Raji (cell line): Measurements from ENCODE around the gene MYZAP.

Experiments
- POLR2A ChIP-seq: IDR thresholded peaks from 2 replicates; pipeline ENCODE4 v1.6.1; 2011; ENCODE audit warnings: low read depth, low read length, control low read depth; ENCODE audit not compliant: insufficient read depth

The MYZAP gene

DNA sequence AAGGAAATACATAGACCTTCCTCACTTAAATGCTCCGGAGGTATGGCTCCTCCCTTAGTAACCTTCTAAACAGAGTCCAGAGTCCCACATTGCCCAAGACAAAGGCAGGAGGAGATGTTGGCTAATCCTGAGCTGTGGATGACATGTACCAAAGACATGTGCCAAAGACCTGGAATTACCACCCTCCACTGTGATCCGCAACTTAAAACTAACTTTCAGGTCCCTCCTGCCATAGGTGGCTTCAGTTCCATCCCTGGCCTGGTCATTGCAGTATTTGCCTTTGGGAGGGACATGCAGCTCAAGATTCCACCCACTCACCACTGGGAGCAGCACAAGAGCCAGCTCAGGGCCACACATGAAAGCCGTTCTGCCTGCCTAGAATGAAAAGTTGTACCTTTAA is 28.0 kb downstream of the MYZAP start:
- no peak for TF ChIP-seq POLR2A

DNA sequence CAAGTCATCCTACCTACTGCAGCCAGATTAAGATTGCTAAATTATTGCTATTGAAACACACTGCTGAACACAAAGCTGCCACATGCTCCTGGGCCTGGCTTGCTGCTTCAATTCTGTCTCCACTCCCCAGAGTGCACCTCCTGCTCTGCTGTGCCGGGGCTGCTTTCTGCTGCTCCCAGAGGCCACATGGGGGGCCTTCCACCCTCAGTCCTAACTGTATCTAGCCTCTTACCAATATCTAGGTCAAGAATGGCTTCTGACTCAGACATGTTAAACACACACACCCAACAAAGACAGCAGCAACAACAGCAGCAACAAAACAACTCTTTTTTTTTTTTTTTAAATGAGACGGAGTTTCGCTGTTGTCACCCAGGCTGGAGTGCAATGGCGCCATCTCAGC is 33.0 kb downstream of the MYZAP start:
- TF ChIP-seq POLR2A, result no peak

DNA sequence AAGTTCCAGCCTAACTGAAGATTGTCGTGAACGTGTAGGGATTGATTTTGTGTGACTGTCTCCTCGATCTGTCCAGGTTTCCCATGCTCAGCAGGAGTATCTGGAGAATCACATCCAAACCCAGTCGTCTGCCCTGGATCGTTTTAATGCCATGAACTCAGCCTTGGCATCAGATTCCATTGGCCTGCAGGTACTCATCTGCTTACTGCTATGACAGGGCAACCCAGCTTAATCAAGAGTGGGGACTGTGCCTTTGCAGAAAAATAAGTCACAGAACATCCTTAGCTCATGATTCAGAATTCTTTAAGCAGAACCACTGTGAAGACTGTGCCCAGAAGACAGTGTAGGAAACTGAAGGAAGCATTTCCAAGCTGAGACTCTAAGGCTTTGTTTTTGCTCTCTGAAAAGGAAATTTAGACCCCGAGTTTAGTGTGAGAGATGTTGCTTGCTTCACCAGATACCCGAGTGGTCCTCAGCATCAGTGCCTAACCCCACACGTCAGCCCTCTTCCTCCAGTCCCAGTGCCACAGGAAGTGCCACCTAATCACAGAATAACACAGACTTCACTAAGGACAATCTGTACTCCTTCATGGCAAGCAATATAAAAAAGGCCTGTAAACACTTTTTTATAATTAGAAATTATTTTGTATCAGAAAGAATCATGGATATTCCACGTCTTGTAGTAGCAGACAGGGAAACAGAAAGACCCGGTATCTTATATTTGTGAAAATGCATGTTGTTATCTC is 34.2 kb downstream of the MYZAP start:
- TF ChIP-seq POLR2A, result no peak

DNA sequence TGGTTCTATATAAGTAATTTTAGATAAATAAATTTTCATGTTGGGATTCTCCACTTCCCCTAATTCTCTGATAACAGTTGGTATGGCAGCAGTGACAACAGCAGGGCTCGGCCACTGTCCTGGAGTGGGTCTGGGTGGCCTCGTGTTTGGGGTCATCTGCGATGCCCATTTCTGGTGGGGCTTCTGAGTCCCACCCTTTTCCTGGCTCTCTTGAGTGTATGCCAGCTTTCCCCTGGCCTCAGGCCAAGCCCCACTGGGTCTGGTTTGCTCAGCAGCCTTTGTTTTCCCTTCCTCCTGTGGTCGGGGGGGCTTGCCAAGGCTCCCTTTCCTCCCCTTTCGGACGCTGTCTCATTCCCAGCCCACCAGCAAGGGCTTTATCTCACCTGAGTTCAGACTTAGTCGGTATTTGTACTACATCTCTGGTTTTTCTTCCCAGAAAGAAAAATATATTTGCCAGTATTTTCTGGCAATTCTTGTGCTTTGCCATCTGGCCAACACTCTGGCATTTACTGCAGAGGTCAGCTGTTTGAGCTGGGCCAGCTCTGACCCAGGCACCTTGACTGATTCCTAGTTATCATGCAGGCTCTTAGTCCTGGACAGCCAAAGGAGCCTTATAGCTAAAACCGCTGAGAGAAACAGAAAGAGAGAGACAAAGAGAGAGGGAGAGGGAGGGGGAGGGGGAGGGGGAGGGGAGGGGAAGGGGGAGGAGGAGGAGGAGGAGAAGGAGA is 35.2 kb downstream of the MYZAP start:
- TF ChIP-seq POLR2A, result no peak

DNA sequence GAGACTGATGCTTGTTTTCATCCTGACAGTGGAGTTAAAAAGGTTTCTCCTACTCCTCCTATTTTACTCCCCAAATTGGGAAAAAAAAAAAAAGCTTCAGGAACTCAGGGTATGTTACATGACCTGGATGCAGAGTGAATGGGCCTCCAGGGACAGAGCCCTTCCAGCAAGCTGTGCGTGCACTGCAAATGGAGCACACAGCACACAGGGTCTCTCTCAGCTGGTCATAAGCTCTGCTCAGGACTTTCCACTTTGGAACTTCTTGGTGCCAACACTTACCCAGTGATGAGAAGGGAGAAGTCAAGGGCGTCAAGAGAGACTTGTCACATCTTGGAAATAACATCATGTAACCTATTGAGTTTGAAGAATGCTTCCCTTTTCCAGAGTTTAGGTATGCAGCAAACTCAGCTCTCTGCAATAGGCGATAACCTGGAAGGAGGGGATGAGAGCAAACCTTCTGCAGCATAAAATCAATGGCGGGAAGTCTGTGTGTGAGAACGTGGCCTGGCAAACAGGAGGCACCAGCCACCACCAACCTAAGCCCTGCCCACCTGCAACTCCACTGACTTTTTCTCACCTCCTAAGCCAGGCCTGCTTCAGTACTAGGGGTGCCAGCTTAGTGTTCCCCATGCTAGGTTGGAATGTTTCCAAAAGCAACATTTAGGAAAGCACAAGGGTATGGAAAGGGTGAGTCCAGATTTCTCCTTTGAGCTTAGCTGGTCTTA is 39.8 kb downstream of the MYZAP start:
- no peak for TF ChIP-seq POLR2A

DNA sequence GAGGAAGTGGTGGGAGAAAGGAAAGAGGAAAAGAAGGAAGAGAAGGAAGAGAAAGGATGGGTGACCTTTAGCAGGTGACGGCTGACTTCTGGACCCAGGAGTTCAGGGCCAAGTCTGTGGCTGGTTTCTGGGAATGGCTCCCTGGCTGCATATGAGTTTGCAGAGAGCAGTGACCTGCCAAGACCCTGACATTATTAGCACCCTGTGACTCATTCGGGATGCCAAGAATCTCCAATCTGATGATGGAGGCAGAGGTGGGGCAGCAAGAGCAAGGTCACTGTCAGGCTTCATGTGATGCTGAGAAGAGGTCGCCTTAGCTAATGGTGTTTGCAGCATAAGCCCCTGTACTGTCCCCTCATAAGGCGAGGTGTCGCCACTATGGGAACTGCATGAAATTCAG is 42.6 kb downstream of the MYZAP start:
- no peak for TF ChIP-seq POLR2A

DNA sequence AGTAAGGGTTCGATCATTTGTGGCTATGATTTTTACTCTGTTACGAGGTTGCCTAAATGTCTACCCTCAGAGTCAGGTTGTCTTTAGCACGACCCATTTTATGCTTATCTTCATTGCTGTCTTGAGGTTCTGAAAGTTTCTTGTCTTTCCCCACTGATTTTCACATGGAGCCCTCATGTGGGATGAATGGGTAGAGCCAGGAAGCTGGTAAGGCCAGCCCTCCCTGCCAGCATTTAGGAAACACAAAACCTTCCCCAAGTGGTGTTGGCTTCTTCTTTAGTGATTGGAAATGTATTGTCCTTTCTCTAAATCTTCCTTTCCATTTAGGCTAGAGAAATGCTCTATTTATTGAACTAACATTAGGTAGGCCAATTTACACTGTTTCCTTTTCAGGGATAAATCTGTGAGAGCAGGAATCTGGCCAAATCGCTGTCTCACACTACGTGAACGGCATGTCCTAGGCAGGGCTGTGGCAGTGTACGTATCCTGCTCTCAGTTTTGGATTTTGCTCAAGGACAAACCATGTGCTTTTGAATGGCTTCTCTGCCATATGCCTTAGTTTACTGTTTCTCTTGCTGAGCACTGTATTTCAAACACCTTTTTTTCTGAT is 43.7 kb downstream of the MYZAP start:
- no peak for TF ChIP-seq POLR2A

DNA sequence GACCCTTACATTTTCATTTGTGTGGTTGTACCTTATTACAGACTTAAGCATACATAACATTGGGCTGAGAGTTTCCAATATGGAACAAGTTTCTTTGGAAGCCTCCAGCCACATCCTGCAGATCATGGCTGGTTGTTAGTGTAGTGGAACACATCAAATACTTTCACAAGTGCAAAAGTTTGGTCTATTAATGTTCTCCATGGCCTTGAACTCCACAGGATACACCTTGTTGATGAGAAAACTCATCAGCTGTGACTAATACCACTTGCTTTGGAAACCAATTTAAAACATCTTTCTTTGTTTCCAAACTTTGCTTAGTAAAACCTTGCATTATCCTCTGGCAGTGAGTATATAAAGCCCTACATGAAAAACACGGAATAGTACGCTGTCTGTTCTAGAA is 46.1 kb downstream of the MYZAP start:
- no peak for TF ChIP-seq POLR2A

DNA sequence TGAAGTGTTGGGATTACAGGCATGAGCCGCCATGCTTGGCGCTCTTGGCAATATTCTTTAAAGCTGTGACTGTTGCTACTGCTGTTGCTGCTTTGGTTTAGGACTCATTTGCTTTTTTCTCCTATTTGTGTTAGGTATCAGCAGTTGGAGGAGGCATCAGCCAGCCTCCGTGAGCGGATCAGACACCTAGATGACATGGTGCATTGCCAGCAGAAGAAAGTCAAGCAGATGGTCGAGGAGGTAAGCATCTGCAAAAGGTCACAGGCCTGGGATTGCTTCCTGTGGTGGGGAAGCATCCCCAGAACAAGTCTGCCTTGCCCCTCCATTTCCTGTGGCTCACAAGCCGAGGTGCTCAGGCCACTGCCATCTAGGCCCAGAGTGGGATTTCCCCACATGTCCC is 47.6 kb downstream of the MYZAP start:
- TF ChIP-seq POLR2A, result no peak

DNA sequence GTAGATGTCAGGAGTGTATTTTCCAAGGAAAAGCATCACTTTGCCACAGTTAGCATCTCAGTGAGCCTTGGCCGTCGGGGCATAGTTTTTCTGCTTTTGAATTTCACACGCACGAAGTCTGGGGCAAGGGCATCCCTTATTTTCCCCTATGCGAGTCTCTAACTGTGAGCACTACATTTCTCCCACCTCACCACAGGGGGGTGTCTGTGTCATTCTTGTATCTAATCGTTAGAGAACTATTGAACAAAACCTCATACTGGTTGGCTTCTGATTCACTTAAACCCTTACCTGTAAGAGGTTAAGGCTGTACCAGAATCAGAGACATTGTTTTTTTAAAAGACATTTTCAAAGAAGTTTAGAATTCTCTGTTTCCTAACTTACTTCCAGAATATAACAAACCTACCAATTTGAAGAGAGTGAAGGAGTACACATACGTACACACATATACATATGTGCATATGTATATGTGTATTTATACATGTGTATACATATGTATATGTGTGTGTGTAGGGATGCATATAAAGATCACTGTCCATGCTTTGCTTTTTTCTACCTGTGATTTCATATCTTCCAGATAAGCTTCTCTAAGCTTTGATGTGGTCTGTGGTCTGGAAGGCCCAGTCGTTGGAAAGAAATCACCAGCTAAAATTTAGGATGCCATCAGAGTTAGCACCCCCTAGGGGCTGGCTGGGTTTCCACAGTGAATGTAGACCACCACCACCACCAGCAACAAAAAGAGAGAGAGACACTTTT is 49.4 kb downstream of the MYZAP start:
- TF ChIP-seq POLR2A, result no peak

DNA sequence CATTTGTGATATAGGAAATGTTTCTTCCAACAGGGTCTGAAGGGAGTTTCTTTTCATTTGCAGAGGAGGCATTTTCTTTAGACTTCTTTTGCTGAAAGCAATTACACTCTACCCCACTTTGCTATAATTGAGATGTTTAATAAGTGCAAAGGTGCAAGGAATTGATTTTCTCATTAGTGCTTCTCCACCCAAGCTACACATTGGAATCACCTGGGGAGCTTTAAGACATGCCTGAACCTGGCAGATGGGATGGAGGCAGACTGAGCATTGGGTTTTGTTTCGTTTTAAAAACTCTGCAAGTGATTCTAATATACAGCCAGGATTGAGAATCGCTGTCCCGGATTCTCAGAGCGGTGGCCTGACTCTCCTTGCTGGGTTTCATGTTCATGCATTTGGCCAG is 52.1 kb downstream of the MYZAP start:
- TF ChIP-seq POLR2A, result no peak

DNA sequence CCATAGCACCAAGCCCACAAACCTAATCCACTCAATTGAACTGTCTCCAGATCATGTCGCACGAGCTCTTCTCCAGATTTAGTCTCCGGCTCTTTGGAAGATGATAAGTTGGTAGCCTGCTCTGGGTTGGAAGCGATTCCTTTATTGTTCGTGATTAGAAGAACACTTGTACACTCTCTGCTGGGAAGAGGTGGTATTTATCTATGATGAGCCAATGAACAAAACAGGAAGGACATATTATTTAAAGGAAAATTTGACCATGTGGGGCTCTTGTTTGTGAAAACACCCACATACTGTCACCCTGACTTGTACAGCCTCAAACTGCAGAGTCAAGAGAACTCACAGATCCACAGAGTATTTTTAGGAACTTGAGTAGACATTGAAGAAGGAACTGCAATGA is 54.4 kb downstream of the MYZAP start:
- TF ChIP-seq POLR2A, result no peak

DNA sequence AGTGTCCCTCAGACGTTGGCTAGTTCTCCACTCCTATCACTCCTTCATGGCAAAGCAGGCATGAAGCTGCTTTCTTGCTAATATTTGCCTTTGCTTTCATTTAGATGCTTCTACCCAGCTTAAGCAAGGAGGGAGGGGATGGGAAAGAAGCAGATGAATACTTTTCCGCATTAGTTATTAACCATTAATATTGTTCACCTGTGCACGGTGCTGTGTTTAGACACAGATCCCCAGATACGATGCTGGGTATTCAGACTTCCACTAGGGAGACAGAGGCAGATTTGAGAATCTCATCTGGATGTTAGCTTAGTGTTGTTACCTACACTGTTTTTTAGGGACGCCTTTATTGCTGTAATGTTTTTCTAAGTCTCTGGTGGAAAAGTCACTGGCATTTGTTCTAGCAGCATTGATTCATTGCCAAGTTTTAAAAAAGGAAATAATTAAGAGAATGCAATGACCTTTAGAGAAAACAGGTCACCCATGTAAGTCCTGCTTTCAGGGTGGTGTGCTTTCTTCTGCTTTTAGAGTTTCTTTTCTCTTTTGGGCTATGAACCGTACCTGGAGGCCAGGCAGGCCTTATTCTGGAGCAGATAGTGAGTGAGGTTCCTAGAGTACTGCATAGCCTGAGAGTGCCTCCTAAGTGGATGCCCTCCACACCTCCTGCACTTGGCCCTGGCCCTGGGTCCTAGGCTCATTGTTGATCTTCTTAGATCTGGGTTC is 55.5 kb downstream of the MYZAP start:
- no peak for TF ChIP-seq POLR2A

DNA sequence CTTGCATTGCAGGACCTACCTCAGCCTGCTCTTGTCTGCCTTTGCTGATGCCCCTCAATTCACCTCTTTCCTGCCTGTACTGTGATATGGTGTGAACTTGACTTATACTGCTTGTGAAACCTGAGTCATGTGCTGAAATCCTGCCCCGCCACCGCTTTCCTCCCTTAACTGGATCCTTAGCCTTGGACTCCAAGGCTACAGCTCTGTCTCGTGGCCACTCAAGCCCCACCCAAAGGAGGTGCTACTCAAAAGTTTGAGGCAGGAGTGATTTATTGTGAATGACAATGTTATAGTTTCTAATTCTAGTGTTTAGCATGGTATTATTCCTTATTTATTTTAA is 56.1 kb downstream of the MYZAP start:
- no peak for TF ChIP-seq POLR2A

DNA sequence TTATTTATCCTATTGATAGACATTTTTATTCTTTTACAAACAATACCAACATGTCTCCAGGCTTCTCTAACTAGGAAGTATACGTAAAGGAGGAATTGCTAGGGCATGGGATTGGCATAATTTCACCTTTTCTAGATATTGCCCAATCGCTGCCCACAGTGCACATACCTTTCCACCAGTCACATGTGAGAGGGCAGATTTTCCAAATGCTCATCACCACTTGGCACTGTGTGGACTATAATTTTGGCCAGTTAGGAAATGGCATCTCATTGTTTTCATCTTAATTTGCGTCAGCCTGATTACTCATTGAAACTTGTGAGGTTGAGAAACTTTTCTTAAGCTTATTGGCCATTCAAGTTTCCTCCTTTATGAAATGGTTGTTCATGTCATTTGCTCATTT is 57.4 kb downstream of the MYZAP start:
- no peak for TF ChIP-seq POLR2A

DNA sequence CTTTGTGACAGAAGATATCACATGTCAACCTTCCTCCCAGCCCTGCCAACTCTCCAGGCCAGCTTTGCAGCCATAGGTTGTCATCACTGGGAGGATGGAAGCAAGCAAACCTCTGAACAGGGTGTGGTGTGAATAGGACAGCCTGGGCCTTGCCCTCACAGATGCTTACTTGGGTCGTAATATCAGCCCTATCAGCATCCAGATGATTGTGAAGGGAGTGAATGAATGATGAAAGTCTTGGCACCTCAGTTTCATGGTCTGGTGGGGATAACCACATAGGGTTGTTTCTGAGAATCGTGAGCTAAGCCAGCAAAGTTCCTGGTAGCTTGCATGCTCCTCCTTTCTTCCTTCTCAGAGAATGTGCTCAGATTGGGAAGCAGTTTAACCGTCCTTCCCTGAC is 59.7 kb downstream of the MYZAP start:
- TF ChIP-seq POLR2A, result no peak
